Epithelial cell of esophagus (primary cell): ENCODE measurements around the gene ODAD4.

Source experiments
- DNase-seq: peaks from one replicate; pipeline ENCODE4 v3.0.0; 2010; ENCODE audit warnings: low read depth
- H3K4me3 ChIP-seq: 2 replicates; pipeline ENCODE4 v1.5.1; 2011; ENCODE audit warnings: mild to moderate bottlenecking, low read length, control low read depth
- CTCF ChIP-seq: IDR thresholded peaks from 2 replicates; pipeline ENCODE4 v1.5.1; 2011; ENCODE audit warnings: low read depth, mild to moderate bottlenecking, low read length, control low read depth, inconsistent platforms; ENCODE audit not compliant: insufficient read depth; ENCODE audit errors: missing control alignments

Gene ODAD4

GRCh38 chr17:41972571-41973407, 42.4 kb downstream of the ODAD4 start:
- no peak for DNase-seq
- TF ChIP-seq CTCF = no peak
- H3K4me3 ChIP-seq = no peak overlapping the region

DNA sequence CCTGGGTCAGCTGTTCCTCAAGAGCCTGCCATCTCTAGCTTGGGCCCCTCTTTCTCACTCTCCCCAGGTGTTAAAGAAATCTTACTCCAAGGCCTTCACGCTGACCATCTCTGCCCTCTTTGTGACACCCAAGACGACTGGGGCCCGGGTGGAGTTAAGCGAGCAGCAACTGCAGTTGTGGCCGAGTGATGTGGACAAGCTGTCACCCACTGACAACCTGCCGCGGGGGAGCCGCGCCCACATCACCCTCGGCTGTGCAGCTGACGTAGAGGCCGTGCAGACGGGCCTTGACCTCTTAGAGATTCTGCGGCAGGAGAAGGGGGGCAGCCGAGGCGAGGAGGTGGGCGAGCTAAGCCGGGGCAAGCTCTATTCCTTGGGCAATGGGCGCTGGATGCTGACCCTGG, 43.0 kb downstream of the ODAD4 start:
- TF ChIP-seq CTCF = no peak
- no peak overlapping the region for H3K4me3 ChIP-seq
- DNase-seq = no peak

GRCh38 chr17:41974031-41974430, 43.6 kb downstream of the ODAD4 start:
- DNase-seq = no peak
- no peak for TF ChIP-seq CTCF
- H3K4me3 ChIP-seq = no peak overlapping the region

GRCh38 chr17:41974658-41975057, 44.2 kb downstream of the ODAD4 start:
- TF ChIP-seq CTCF = no peak
- H3K4me3 ChIP-seq = no peak overlapping the region
- no peak for DNase-seq

DNA sequence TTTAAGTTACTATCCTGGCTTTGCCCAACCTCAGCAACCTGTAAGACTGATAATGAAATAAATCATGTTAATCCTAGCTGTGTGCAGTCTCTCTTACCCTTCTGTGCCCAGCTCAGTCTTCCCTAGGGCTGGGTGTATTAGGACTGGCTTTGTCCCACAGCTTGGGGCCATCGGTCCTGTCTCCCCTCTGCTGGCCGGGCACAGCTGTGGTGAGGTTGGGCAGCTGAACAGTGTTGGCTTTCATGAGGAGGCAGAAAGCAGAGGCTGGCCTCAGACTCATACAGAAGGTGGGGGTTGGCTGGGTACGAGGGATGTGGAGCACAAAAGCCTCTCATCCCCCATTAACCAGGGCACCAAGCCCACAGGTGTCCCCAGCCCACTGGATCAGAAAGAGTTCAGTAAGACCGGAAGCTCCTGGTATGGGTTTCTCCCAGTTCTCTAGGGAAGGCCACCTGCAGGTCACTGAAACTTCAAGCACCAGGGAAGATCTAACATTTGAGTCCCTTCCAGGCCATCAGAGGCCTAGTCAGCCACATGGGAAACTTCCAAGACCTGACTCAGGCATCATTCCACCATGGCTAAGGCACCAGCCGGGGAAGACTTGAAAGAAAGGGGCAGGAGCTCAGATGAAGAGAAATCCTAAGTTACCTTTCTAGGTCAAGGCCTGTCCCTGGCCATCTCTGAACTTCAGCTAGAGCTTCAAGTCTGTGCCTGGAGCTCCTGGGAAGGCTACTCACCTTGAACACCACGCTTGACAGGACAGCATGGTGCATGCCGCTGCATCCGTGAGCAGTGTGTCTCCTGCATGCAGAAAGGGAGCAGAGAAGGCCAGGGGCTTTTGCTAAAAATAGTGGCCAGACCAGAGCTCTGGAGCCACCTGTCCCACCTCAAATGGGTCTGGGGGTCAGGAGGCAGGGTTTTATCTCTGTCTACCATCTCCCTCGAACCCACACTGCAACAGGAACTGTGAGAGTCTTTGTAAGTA, 45.0 kb downstream of the ODAD4 start:
- no peak for DNase-seq
- H3K4me3 ChIP-seq = no peak overlapping the region
- no peak for TF ChIP-seq CTCF

- no peak for TF ChIP-seq CTCF
- H3K4me3 ChIP-seq = no peak overlapping the region
- no peak for DNase-seq
Observed at GRCh38 chr17:41976142-41976768, 45.8 kb downstream of the ODAD4 start.
